Measurements from ENCODE around the gene PIK3AP1.

The PIK3AP1 gene

GRCh38 chr10:96622013-96622787, 98.1 kb downstream of the PIK3AP1 start:
- H3K4me3 ChIP-seq (ENCODE audit: low read length), result no peak overlapping the region
- no peaks in the 10 kb centered on the region for H3K79me2 ChIP-seq (ENCODE audit: low read length)
- H3K4me2 ChIP-seq (ENCODE audit: low read depth, low read length), result no peak overlapping the region
- no peaks in the 10 kb centered on the region for H3K36me3 ChIP-seq (replicated peaks; ENCODE audit: insufficient read depth, low read length)
- TF ChIP-seq EZH2 (optimal IDR thresholded peaks at IDR 0.05; ENCODE audit: low read depth, low read length), result no peak
- TF ChIP-seq EZH2phosphoT487 (IDR thresholded peaks at IDR 0.05; ENCODE audit: low read length), result no peak
- TF ChIP-seq, protein P1, sequence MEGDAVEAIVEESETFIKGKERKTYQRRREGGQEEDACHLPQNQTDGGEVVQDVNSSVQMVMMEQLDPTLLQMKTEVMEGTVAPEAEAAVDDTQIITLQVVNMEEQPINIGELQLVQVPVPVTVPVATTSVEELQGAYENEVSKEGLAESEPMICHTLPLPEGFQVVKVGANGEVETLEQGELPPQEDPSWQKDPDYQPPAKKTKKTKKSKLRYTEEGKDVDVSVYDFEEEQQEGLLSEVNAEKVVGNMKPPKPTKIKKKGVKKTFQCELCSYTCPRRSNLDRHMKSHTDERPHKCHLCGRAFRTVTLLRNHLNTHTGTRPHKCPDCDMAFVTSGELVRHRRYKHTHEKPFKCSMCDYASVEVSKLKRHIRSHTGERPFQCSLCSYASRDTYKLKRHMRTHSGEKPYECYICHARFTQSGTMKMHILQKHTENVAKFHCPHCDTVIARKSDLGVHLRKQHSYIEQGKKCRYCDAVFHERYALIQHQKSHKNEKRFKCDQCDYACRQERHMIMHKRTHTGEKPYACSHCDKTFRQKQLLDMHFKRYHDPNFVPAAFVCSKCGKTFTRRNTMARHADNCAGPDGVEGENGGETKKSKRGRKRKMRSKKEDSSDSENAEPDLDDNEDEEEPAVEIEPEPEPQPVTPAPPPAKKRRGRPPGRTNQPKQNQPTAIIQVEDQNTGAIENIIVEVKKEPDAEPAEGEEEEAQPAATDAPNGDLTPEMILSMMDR (IDR thresholded peaks at IDR 0.05; ENCODE audit: low read length), result no peak
- no peaks in the 10 kb centered on the region for H3K9me2 ChIP-seq (replicated peaks; ENCODE audit: insufficient read depth, low read length)
- H3K27me3 ChIP-seq (replicated peaks; ENCODE audit: insufficient read depth, low read length), result no peaks in the 10 kb centered on the region
- H3K9ac ChIP-seq (ENCODE audit: low read length), result no peak overlapping the region
- no peak overlapping the region for H3K27ac ChIP-seq (ENCODE audit: low read length)
- H4K20me1 ChIP-seq (ENCODE audit: insufficient read depth, low read length), result no peaks in the 10 kb centered on the region
- no peaks in the 10 kb centered on the region for H3K4me1 ChIP-seq (ENCODE audit: low read length)
- H3F3A ChIP-seq (ENCODE audit: insufficient read depth, low read length), result no peaks in the 10 kb centered on the region
- no peaks in the 10 kb centered on the region for H3K9me3 ChIP-seq (replicated peaks; ENCODE audit: insufficient read depth, low read length)
- no peak for DNase-seq
- no peak overlapping the region for H2AFZ ChIP-seq (ENCODE audit: low read length)

DNA sequence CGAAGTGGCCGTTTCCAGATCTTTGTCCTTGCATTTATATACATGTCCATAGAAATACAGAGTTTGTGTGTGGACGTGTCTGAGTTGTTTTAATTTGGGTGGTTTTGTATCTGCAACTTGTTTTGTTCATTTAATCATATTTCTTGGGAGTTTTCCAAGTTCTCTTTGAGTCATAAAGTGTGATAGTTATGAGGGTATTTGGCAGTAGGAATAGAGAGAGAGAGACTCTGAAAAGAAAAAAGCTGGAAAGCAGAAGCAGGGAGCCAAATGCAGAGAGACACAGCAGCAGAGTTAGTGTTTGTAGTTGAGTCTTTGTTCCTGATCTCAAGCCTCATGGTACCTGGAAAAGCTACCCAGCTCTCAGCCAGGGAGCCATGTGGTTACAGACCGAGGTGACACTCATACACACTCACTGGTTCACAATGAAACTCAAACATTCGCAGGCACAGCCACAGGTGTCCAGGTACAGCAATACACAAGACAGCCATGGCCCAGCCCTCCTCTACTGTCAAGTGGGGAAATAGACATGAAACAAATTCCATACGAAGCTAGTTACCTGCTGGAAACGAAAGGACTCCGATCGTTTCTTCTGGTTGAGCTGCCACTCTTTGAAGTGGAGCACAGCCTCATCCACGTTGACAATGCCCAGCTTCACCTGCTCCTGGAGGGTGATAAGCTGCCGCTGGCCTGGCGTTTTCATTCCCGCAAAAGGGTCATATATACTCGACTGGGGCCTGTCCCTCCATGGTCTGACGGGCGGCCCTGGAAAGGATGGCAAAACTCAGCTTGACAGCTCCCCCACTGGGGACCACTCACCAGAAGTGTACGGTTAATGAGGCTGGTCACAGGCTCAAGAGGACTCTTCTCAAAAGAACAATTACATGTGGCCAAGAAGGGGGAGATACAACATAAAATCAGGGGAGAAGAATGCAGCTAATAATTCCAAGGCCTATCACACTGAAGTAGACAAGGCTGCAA, 100.2 kb downstream of the PIK3AP1 start:
- no peak for DNase-seq
- Histone ChIP-seq H3K27me3 (replicated peaks; ENCODE audit: insufficient read depth, low read length) (no peaks in the 10 kb centered on the region), H3F3A (ENCODE audit: insufficient read depth, low read length) (no peaks in the 10 kb centered on the region), H3K9me3 (replicated peaks; ENCODE audit: insufficient read depth, low read length) (no peaks in the 10 kb centered on the region), H2AFZ (ENCODE audit: low read length) (no peak overlapping the region), H3K9me2 (replicated peaks; ENCODE audit: insufficient read depth, low read length) (no peaks in the 10 kb centered on the region), H3K36me3 (replicated peaks; ENCODE audit: insufficient read depth, low read length) (no peaks in the 10 kb centered on the region), H3K79me2 (ENCODE audit: low read length) (no peaks in the 10 kb centered on the region), H4K20me1 (ENCODE audit: insufficient read depth, low read length) (no peaks in the 10 kb centered on the region), H3K4me1 (ENCODE audit: low read length) (no peaks in the 10 kb centered on the region), H3K4me2 (ENCODE audit: low read depth, low read length) (no peak overlapping the region), H3K27ac (ENCODE audit: low read length) (no peak overlapping the region), H3K4me3 (ENCODE audit: low read length) (no peak overlapping the region), H3K9ac (ENCODE audit: low read length) (no peak overlapping the region)
- TF ChIP-seq EZH2 (optimal IDR thresholded peaks at IDR 0.05; ENCODE audit: low read depth, low read length) (no peak), EZH2phosphoT487 (IDR thresholded peaks at IDR 0.05; ENCODE audit: low read length) (no peak)
- TF ChIP-seq, protein P1 (IDR thresholded peaks at IDR 0.05; ENCODE audit: low read length), result no peak

DNA sequence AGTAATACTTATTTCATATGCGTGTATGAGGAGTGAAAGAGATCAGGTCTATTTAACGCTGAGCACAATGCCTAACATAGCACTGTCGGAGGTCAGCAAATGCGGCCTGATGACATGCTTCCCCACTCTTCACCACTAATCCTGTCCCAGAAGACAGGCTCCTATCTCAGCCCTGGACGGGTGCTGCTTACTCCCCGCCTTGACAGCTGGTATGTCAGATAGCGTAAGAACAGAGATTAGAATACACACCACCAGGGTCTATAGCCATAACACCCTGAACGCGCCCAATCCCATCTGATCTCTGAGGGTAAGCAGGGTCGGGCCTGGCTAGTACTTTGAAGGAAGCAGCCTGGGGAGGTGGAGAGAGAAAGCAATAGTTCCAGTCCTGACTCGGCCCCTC, 101.2 kb downstream of the PIK3AP1 start:
- Histone ChIP-seq H3K27me3 (replicated peaks; ENCODE audit: insufficient read depth, low read length) (no peaks in the 10 kb centered on the region), H3F3A (ENCODE audit: insufficient read depth, low read length) (no peaks in the 10 kb centered on the region), H3K79me2 (ENCODE audit: low read length) (no peaks in the 10 kb centered on the region), H3K9me2 (replicated peaks; ENCODE audit: insufficient read depth, low read length) (no peaks in the 10 kb centered on the region), H2AFZ (ENCODE audit: low read length) (no peak overlapping the region), H3K4me3 (ENCODE audit: low read length) (no peak overlapping the region), H4K20me1 (ENCODE audit: insufficient read depth, low read length) (no peaks in the 10 kb centered on the region), H3K36me3 (replicated peaks; ENCODE audit: insufficient read depth, low read length) (no peaks in the 10 kb centered on the region), H3K27ac (ENCODE audit: low read length) (no peak overlapping the region), H3K4me1 (ENCODE audit: low read length) (no peaks in the 10 kb centered on the region), H3K4me2 (ENCODE audit: low read depth, low read length) (no peak overlapping the region), H3K9ac (ENCODE audit: low read length) (no peak overlapping the region), H3K9me3 (replicated peaks; ENCODE audit: insufficient read depth, low read length) (no peaks in the 10 kb centered on the region)
- DNase-seq, result no peak
- TF ChIP-seq, protein P1 (IDR thresholded peaks at IDR 0.05; ENCODE audit: low read length), result no peak
- TF ChIP-seq EZH2phosphoT487 (IDR thresholded peaks at IDR 0.05; ENCODE audit: low read length), result no peak
- no peak for TF ChIP-seq EZH2 (optimal IDR thresholded peaks at IDR 0.05; ENCODE audit: low read depth, low read length)
